ENCODE results near the gene NANP. TPM values are rescaled to one million over a fixed set of nuclear protein-coding genes. Genes with fewer than 3 reads are reported as not detected.

NANP gene
- total and polyA plus RNA-seq, 2 donors (not counting 1 experiment from before 2014, with no cell fraction given) = 8.8 to 9.4 TPM

- peak overlapping the region; percentile 87 for H3K27ac ChIP-seq (ENCODE audit: insufficient read depth, low read length)
- peak overlapping the region; percentile 88 to 92 (median 90) for H3K4me3 ChIP-seq (replicated peaks in 1 of 4; ENCODE audit: control extremely low read depth in 1 of 4, insufficient read depth in 1 of 4, low read depth in 3 of 4, low read length in 4 of 4)
- H3K4me1 ChIP-seq (ENCODE audit: control insufficient read depth, extremely low read depth, insufficient read depth, low read length) = no peaks in the 10 kb centered on the region
- DNase-seq (ENCODE audit: low read depth in 2 of 2) = peak; percentile 15 to 69
- H3K79me2 ChIP-seq (ENCODE audit: control insufficient read depth, insufficient read depth, low read length) = peaks cover 43% of the 10 kb centered on the region
- TF ChIP-seq CTCF (conservative IDR thresholded peaks at IDR 0.05 in 1 of 2, IDR thresholded peaks at IDR 0.05 in 1 of 2; ENCODE audit: low read depth in 1 of 2, low read length in 2 of 2) (peak in 1 of 2 donors; percentile 48), EZH2 (IDR thresholded peaks at IDR 0.05; ENCODE audit: low read length, missing control alignments) (no peak)
- H4K20me1 ChIP-seq (ENCODE audit: control insufficient read depth, extremely low read depth, insufficient read depth, low read length) = no peaks in the 10 kb centered on the region
- H3K27me3 ChIP-seq (ENCODE audit: control insufficient read depth, insufficient read depth, low read length) = no peaks in the 10 kb centered on the region
- peak overlapping the region; percentile 96 for H3K4me2 ChIP-seq (ENCODE audit: extremely low read depth, insufficient read depth, low read length)
- H2AFZ ChIP-seq (ENCODE audit: low read length) = peak overlapping the region; percentile 88
- H3K36me3 ChIP-seq (ENCODE audit: control insufficient read depth, insufficient read depth, low read length) = no peaks in the 10 kb centered on the region
- H3K9ac ChIP-seq (ENCODE audit: insufficient read depth, low read length) = peak overlapping the region; percentile 75
- H3K9me3 ChIP-seq (ENCODE audit: control insufficient read depth, insufficient read depth, low read depth, low read length) = no peaks in the 10 kb centered on the region
Measured at GRCh38 chr20:25622450-25623224, 1.2 kb downstream of the NANP start.

GRCh38 chr20:25622049-25622448 lies 1.8 kb downstream of the NANP start:
- no peak for DNase-seq (ENCODE audit: low read depth in 2 of 2)
- peaks cover 43% of the 10 kb centered on the region for H3K79me2 ChIP-seq (ENCODE audit: control insufficient read depth, insufficient read depth, low read length)
- no peaks in the 10 kb centered on the region for H3K27me3 ChIP-seq (ENCODE audit: control insufficient read depth, insufficient read depth, low read length)
- H3K4me1 ChIP-seq (ENCODE audit: control insufficient read depth, extremely low read depth, insufficient read depth, low read length) = no peaks in the 10 kb centered on the region
- peak overlapping the region in 3 of 4 experiments; percentile 88 to 92 (median 90) for H3K4me3 ChIP-seq (replicated peaks in 1 of 4; ENCODE audit: control extremely low read depth in 1 of 4, insufficient read depth in 1 of 4, low read depth in 3 of 4, low read length in 4 of 4)
- no peak overlapping the region for H3K9ac ChIP-seq (ENCODE audit: insufficient read depth, low read length)
- H3K9me3 ChIP-seq (ENCODE audit: control insufficient read depth, insufficient read depth, low read depth, low read length) = no peaks in the 10 kb centered on the region
- TF ChIP-seq CTCF (conservative IDR thresholded peaks at IDR 0.05 in 1 of 2, IDR thresholded peaks at IDR 0.05 in 1 of 2; ENCODE audit: low read depth in 1 of 2, low read length in 2 of 2) (no peak), EZH2 (IDR thresholded peaks at IDR 0.05; ENCODE audit: low read length, missing control alignments) (no peak)
- no peak overlapping the region for H2AFZ ChIP-seq (ENCODE audit: low read length)
- no peaks in the 10 kb centered on the region for H4K20me1 ChIP-seq (ENCODE audit: control insufficient read depth, extremely low read depth, insufficient read depth, low read length)
- H3K4me2 ChIP-seq (ENCODE audit: extremely low read depth, insufficient read depth, low read length) = peak overlapping the region; percentile 96
- H3K27ac ChIP-seq (ENCODE audit: insufficient read depth, low read length) = no peak overlapping the region
- no peaks in the 10 kb centered on the region for H3K36me3 ChIP-seq (ENCODE audit: control insufficient read depth, insufficient read depth, low read length)

GRCh38 chr20:25619514-25619913 lies 4.3 kb downstream of the NANP start:
- peaks cover 41% of the 10 kb centered on the region for H3K79me2 ChIP-seq (ENCODE audit: control insufficient read depth, insufficient read depth, low read length)
- no peak for DNase-seq (ENCODE audit: low read depth in 2 of 2)

More at GRCh38 chr20:25619514-25619913, 4.3 kb downstream of the NANP start:
- no peak overlapping the region for H3K9ac ChIP-seq (ENCODE audit: insufficient read depth, low read length)
- H3K27ac ChIP-seq (ENCODE audit: insufficient read depth, low read length) = no peak overlapping the region
- H3K36me3 ChIP-seq (ENCODE audit: control insufficient read depth, insufficient read depth, low read length) = no peaks in the 10 kb centered on the region
- no peaks in the 10 kb centered on the region for H3K4me1 ChIP-seq (ENCODE audit: control insufficient read depth, extremely low read depth, insufficient read depth, low read length)
- H3K4me2 ChIP-seq (ENCODE audit: extremely low read depth, insufficient read depth, low read length) = no peak overlapping the region
- TF ChIP-seq CTCF (conservative IDR thresholded peaks at IDR 0.05 in 1 of 2, IDR thresholded peaks at IDR 0.05 in 1 of 2; ENCODE audit: low read depth in 1 of 2, low read length in 2 of 2) = no peak
- TF ChIP-seq EZH2 (IDR thresholded peaks at IDR 0.05; ENCODE audit: low read length, missing control alignments) = no peak
- no peaks in the 10 kb centered on the region for H3K27me3 ChIP-seq (ENCODE audit: control insufficient read depth, insufficient read depth, low read length)
- no peaks in the 10 kb centered on the region for H3K9me3 ChIP-seq (ENCODE audit: control insufficient read depth, insufficient read depth, low read depth, low read length)
- no peak overlapping the region for H3K4me3 ChIP-seq (replicated peaks in 1 of 4; ENCODE audit: control extremely low read depth in 1 of 4, insufficient read depth in 1 of 4, low read depth in 3 of 4, low read length in 4 of 4)
- H4K20me1 ChIP-seq (ENCODE audit: control insufficient read depth, extremely low read depth, insufficient read depth, low read length) = no peaks in the 10 kb centered on the region
- no peak overlapping the region for H2AFZ ChIP-seq (ENCODE audit: low read length)
